GM04504 (cell line): ENCODE results near the gene MCEMP1.

ENCODE experiments used
- DNase-seq: peaks from one replicate; pipeline ENCODE4 v3.0.0-alpha.2; 2012; ENCODE audit warnings: low read depth

Gene MCEMP1

GRCh38 chr19:7670790-7671189, 6.1 kb upstream of the MCEMP1 start:
- DNase-seq = no peak

GRCh38 chr19:7672522-7672921, 4.4 kb upstream of the MCEMP1 start:
- DNase-seq = no peak

GRCh38 chr19:7674010-7675005, 2.6 kb upstream of the MCEMP1 start:
- DNase-seq = peak; percentile 46

GRCh38 chr19:7676376-7676775, 514 bp upstream of the MCEMP1 start:
- no peak for DNase-seq

GRCh38 chr19:7677669-7678311, 900 bp downstream of the MCEMP1 start:
- no peak for DNase-seq

- no peak for DNase-seq
These were observed 2.3 kb downstream of the MCEMP1 start for GRCh38 chr19:7678971-7679751.

- no peak for DNase-seq
These were observed 3.1 kb downstream of the MCEMP1 start for GRCh38 chr19:7679771-7680605.

- DNase-seq = peak; percentile 44
These were observed 3.9 kb downstream of the MCEMP1 start, which contains the start of gene TRAPPC5 for GRCh38 chr19:7680606-7681339. TSS of gene TRAPPC5 (plus strand) at chr19:7680833. CDS start at chr19:7682254, 1,421 bp downstream.

- peak; percentile 46 for DNase-seq
These were observed 4.7 kb downstream of the MCEMP1 start for GRCh38 chr19:7681340-7682174.

GRCh38 chr19:7682175-7682855, 5.4 kb downstream of the MCEMP1 start:
- no peak for DNase-seq

- DNase-seq = no peak
These were observed 8.9 kb downstream of the MCEMP1 start for GRCh38 chr19:7685546-7686445.

GRCh38 chr19:7687177-7687576, 10.3 kb downstream of the MCEMP1 start:
- no peak for DNase-seq

GRCh38 chr19:7689165-7689564, 12.3 kb downstream of the MCEMP1 start:
- no peak for DNase-seq

GRCh38 chr19:7690779-7691258, 13.9 kb downstream of the MCEMP1 start:
- DNase-seq = no peak

GRCh38 chr19:7691497-7691896, 14.6 kb downstream of the MCEMP1 start:
- no peak for DNase-seq

- no peak for DNase-seq
These were observed 15.7 kb downstream of the MCEMP1 start for GRCh38 chr19:7692417-7693088.

- DNase-seq = no peak
These were observed 17.6 kb downstream of the MCEMP1 start for GRCh38 chr19:7694499-7694898.
